CD4-positive, alpha-beta T cell treated with Interleukin-21 for 1 hour (primary cell): ENCODE data around the gene TRIM10.
"Not testable (repeated sequence)": the region's sequence is repeated elsewhere in the genome, so short reads cannot be mapped to it uniquely, and the experiment has no call there.

Experiments
- DNase-seq: peaks from one replicate; pipeline ENCODE4 v3.0.0-alpha.2; 2020

Gene TRIM10

DNA sequence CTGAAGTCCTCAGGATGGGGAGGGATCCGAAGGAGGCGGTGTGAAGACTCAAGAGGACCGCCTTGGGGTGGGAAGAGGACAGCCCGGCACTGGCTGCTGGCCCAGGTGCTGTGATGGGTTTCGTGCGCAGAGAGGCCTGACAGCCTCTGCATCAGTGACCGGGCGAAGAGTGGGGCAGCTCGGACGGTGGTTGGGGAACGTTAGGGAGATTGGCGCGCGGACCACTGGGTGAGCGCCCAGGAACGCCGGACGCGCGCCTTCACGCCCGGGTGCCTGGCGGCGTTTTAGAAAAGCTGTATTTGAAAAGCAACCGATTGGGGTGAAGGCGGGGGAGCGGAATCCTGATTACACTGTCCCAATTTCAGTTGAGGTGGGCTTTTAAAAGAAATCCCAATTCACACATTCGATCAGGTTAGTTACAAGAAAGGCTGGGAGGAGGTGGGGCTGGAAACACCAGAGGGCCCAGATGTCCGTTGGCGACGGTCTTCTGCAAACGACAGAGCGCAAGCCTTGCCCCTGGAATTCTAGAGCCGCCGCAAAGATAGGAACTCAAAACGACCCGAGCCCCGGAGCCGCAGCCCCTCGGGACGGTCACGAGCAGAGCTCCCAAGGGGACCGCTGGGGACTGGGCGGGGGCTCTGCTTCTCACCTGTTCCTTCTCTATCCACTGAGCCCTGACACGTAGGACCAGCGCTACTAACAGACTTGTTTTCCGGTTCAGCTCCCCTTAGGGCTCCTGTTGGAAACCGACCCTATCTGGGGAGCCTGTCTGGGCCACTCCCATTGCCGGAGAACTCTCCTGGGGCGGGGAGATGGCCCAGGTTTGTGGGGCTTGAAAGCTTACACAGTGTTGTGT, 33.5 kb downstream of the TRIM10 start:
- no peak for DNase-seq

DNA sequence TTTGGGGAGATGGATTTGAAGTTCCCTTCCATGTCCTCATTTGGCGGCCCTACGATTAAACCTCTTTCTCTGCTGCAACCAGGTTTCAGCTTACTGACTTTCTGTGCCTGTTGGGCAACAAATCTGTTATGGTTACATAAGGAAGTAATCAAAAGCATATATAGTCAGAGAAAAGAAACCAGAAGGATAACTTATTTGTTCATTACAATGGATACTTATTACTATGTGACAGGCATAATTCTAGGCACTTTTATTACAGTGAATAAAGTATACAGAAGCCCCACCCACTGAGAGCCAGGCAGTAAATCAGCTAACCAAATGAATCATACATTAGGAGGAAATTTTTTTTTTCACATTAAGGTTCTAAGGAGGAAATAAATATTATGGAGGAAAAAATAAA, 38.5 kb downstream of the TRIM10 start:
- no peak for DNase-seq

DNA sequence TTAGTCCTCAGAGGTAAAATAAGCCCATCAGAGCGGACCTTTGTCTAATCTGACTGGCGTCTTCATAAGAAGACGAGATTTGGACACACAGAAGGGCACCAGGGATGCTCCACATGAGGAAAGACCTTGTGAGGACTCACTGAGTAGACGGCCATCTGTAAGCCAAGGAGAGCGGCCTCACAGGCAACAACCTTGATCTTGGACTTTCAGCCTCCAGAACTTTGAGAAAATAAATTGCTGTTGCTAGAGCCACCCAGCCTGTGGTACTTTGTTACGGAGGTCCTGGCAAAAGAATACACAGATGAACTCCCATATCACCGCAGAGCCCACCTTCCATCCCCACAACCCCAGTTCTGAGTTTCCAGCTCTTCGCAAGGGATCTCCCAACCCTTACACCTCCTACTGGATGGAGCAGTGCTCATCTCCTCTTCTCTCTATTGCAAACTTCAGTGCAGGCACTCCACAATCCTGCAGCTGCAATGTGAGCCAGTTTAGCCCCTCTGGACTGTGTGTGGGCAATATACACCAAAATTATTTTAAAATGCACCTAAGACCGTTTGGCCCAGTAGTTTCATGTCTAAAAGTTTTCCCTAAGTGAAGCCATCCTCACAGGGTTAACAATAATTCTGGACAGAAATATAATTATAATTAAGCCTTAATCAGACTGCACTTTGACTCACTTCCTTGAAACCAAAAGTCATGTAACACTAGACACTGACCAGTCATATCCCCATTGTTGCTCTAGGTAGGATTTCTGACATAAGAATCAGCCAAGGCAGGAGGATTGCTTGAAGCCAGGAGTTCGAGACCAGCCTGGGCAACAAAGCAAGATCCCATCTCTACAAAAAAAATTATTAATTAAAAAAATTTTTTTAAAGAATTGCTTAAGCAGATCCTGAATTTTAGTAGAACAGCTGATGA, 39.3 kb downstream of the TRIM10 start:
- DNase-seq, result no peak

DNA sequence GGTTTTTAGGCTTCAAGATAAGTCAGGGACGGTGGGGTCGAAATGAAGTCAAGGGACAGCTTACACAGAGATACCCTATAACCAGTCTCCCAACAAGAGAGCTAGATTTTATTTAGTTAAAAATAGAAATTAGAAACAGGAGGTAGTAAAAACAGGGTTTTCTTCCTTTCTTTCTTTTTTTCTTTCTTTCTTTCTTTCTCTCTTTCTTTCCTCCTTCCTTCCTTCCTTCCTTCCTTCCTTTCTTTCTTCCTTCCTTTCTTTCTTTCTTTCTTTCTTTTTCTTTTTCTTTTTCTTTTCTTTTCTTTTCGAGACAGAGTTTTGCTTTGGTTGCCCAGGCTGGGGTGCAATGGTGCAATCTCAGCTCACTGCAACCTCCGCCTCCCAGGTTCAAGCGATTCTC, 42.3 kb downstream of the TRIM10 start:
- not testable (repeated sequence) for DNase-seq

DNA sequence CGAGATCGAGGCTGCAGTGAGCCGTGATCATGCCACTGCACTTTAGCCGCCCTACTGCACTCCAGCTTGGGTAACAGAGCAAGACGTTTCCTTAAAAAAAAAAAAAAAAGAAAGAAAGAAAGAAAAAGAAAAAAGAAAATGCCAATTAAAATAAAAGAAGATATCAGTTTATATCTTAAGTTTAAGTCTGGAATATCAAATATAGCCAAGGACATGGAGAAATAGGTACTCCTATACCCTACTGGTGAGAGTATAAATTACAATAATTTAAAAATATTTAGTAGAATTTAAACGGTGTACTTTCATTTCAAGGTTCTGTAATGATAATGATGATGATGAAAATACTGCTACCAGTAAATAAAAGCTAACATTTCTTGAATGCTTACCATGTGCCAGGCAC, 44.3 kb downstream of the TRIM10 start:
- no peak for DNase-seq

DNA sequence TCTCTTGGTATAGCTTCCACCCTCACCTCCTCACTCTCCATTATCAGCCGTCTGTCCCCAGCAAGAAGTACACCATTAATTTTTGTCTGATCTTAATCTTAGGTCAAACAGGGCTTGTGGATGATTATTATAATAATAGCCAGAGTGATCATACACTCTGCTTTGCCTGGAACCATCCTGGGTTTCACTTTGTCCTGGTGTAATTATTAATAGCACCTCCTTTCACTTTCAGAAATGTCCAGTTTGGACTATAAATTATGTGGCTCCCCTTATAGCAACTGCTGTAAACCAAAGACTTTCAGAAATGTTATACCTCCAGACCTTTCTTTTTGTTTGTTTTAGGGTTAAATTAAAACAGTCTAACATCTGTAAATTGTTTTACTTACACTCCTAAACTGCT, 47.2 kb downstream of the TRIM10 start:
- no peak for DNase-seq

DNA sequence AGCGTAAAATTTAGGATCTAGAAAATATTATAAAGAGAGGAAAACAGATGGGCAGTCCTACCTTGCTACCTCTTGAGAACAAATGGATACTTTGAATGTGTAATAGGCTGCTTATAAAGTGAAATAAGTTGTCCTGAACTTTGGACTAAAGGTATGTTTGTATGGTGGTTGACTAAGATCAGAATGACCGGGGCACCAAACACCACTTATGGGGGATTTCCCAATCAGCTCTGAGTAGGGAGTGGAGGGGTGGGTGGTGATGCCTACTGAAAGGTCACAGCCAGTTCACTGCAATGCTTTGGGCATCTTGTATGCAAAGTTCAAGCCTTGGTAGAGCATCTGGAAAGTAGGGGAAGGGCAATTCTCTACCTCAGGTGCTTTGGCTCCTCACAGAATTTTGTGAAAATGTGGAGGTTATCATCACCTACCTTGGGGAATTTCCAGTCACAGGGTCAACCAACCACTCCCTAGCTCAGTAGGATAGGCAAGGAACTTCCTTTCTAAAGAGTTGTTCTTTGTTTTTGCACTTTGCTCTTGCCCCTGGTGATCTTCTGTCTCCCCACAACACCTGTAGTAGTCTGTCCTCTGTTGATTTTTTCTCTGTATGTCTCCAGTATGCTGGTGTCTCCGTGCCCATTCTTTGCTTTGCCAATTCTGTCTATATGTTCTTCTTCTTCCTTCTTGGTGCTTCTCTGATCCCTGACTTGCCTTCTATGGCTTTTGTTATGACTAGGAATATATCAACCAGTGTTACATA, 47.8 kb downstream of the TRIM10 start, which contains the start of gene TRIM31:
TSS of gene TRIM31 (minus strand) at position 88 of the 757 bp plus-strand sequence. CDS start 285 bp downstream, outside the sequence.
- DNase-seq, result no peak

DNA sequence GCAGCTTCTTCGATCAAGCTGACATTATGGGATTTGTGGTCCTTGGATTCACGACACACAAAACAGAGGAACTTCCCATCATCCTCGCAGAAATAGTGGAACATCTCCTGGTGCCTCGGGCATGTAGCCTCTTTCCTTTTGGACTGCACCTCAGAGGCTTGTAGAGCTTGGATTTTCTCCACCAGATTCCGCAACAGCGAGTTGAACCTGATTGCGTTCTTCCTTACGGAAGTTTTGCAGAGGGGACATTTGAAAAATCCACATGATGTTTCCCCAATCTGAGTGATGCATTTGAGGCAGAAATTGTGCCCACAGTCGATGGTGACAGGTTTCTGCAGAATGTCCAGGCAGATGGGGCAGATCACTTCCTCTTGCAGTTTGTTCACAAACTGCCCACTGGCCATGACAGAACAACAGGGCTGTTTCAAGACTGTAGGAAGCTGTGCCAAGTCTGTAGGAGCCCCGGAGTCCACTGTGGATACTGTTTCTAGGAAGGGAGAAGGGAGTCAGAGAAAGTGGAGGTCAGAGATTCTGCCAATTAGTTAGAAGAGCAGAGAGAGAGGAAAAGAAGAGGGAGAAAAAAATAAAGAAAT, 48.5 kb downstream of the TRIM10 start:
- DNase-seq, result no peak

DNA sequence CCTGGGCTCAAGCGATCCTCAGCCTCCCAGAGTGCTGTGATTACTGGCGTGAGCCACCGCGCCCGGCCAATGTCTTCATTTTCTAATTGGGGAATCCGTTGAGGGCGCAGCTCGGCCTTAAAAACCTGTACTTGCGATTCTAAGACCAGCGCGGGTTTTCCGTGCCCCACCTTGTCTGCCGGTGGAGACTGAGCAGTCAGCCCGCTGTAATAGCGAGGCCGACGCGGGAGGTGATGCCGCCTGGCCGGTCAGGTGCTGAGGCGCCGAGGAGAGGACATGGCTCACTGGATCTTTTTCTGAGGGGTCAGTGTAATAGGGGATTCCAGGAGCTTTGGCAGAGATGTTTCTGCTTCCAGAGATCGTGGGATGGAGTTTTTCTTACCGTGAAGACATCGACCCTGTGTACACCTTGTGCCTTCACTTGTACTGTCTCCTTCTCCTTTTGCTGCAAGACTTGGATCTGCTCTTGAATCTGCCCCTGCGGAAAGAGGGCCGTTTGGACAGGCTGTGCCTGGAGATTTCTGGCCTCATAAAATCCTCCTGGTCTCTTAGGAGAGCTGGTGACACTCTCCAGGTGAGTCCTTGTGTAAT, 49.6 kb downstream of the TRIM10 start:
- DNase-seq, result no peak

DNA sequence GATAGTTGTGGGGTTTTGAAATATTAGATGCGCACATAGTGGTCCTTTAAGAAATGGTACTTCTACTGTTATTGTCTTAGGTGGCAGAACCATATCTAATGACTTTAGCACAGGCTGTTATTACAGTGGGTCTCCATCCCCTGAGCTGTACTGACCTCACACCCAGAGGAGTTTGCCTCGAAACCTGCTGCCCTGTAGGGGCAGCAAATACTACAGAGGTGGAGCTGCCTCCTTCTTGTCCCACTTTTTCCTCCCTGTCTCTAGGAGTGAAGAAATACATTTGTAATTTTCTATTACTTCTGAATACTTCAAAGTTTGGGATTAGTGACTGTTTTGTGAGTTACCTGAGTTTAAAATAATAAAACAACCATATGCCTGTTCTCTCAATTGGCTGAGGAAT, 56.4 kb downstream of the TRIM10 start:
- DNase-seq, result no peak

DNA sequence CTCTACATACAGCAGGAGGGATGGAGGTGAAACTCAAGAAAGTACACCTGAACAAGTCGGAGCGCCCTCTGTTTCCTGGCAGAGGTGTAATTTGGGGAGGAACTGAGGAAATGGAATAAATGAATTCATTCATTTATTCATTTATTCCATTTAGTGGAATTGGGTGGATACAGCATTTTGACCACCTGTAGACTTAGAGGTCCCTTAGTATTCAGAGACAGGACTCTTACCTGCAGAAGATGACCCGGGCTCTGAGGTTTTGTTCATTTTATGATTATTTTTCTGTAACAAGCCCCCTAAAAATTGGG, 57.2 kb downstream of the TRIM10 start:
- DNase-seq, result no peak

DNA sequence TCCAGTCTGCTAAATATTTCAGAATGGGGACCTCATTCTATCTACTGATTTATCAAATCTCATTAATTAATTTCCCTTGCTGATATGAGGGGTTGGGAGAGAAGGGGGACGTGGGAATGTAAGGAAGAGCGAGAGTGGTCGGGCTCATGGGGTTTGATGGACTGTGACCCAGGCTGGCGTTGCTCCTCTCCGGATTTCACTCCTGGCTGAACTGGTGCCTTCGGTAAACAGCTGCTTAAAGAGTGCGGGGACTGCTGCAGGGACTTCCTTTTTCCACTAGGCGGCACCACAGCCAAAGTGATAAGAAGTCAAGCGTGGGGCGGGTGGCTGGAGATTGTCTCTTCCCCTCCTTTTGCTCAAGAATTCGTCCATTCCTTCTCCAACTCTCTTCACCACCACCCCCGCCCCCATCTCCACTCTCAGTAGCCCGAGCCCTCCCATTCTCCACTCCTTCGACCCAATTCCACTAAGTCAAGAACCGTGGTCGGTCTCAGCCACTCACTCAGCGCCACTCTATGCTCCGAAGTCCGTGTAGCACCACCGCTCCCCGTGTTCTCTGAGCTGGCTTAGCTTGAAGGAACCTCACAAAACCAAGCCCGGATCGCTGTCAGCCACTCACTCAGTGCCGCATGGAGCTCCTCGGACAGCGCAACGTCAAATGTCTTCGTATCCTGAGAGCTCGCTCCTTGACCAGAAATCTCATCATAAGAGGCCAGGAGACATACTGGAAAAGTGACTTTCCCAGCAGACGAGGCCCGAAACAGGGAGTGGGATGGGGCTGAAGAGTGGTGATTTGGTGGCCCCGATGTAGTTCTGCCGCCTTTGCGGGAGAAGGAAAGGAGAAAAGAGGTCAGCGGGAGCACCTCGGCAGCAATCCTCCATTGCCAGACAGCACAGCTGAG, 57.8 kb downstream of the TRIM10 start:
- peak; percentile 88 for DNase-seq

DNA sequence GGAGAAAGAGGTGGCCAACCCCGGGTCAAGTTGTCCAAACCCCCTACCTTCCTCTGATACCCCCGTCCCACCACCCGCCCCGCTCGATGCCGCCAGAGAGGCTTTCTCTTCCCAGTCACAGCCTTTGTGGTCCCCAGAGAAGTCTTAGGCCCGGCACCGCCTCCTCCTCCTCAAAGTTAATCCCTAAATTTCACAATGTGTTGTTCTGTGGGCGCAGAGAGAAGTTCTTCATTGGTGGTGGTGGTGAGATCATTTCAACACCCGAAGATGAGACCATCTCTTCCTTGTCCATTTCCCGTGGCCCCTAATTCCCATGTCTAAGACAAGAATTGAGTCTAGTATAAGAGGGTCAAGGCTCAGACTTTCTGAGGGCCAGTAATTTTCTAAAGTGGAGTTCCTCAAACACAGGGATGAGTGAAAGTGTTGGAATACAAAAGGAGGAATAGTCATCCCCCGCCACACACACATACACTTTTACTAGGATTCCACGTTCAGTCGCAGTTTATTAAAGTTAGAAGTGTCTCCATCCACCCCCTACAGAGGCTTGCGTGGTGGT, 58.5 kb downstream of the TRIM10 start:
- DNase-seq, result peak; percentile 7
